Activated CD8-positive, alpha-beta T cell treated with anti-CD3 and anti-CD28 coated beads, Interleukin-2, amount 10 ng/mL, durations not matched to agents 7 days and 5 days (primary cell): Measurements from ENCODE around the gene SMAD4. TPM values are rescaled to one million over a fixed set of nuclear protein-coding genes. Genes with fewer than 3 reads are reported as not detected.
A peak's percentile ranks its signal among the peaks of the same experiment; 100 is the strongest.
"Not testable (repeated sequence)": the region's sequence is repeated elsewhere in the genome, so short reads cannot be mapped to it uniquely, and the experiment has no call there.

Experiments used
- ATAC-seq: fragments of 150-1000 bp; cut with Tn5 transposase; one replicate; pipeline ENCODE4 v1.10.0; 2021; ENCODE audit warnings: moderate library complexity
- CTCF ChIA-PET: fragments of 350-600 bp; sonication (Branson Sonifier 250); formaldehyde crosslinking; loops from one replicate; lab custom pipeline; 2021; ENCODE audit warnings: antibody characterized with exemption; lab: Charles Lee
- POLR2A ChIA-PET: fragments of 350-600 bp; sonication (Branson Sonifier 250); formaldehyde crosslinking; loops from one replicate; lab custom pipeline; 2021; ENCODE audit warnings: antibody characterized with exemption; lab: Charles Lee
- DNase-seq: peaks from one replicate; pipeline ENCODE4 v3.0.0-alpha.2; 2020
- H3K27ac Mint-ChIP-seq: one replicate; pipeline ENCODE4 v1.8.0; 2021; ENCODE audit warnings: mild to moderate bottlenecking, mixed read lengths
- H3K27me3 Mint-ChIP-seq: one replicate; pipeline ENCODE4 v1.8.0; 2021; ENCODE audit warnings: low read depth, mixed read lengths
- H3K36me3 Mint-ChIP-seq: one replicate; pipeline ENCODE4 v1.8.0; 2021; ENCODE audit warnings: low read depth, mixed read lengths
- H3K4me1 Mint-ChIP-seq: one replicate; pipeline ENCODE4 v1.8.0; 2021; ENCODE audit warnings: low read depth, mixed read lengths
- H3K4me3 Mint-ChIP-seq: one replicate; pipeline ENCODE4 v1.8.0; 2021; ENCODE audit warnings: mild to moderate bottlenecking, mixed read lengths
- H3K9me3 Mint-ChIP-seq: one replicate; pipeline ENCODE4 v1.8.0; 2022; ENCODE audit warnings: mixed read lengths; ENCODE audit not compliant: insufficient read depth
- total RNA-seq, 2 experiments: library from RNA; stranded (reverse); gene quantifications; one replicate each; pipeline ENCODE4 v1.2.3, GENCODE V29; 2021

SMAD4 gene
- total RNA-seq, 2 experiments from 2014 or later: 76.9 to 77.6 TPM

DNA sequence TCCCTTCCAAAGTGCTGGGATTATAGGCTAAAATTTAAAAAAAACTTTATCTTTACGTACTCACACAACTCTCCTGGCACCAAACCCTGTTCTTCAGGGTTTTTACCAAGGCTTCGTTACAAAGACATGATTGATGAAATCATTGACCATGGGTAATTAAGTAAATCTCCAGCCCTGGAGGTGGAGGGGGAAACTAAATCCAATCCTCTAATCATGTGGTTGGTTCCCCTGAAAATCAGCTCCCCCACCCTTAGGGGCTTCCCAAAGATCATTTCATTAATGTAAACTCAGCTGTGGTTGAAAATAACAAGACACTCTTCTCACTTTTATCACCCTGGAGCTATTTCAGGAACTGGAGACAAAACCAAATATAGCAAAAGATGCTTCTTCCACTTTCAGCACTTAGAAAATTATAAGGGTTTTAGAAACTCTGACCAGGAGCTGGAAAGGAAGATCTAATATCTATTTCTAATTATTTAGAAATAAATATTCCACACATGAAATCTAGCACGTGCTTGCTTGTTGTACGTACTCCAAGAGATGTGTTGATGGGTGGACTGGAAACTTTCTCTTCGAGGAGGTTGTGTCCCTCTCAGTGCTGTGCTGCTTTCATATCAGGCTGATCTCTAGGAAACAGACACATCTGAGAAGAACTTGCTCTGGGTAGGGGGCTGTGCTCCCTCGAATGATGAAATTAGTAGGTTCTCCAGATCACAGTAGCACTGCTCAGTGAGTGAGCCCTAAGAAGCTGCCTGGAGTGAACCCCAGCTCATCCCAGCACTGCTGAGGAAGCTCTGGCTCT lies 67.2 kb downstream of the SMAD4 start:
- Mint-ChIP-seq H3K27ac (no peak overlapping the region), H3K4me1 (no peaks in the 10 kb centered on the region), H3K4me3 (no peak overlapping the region), H3K9me3 (peaks cover 4% of the 10 kb centered on the region), H3K36me3 (no peaks in the 10 kb centered on the region), H3K27me3 (peaks cover 6% of the 10 kb centered on the region)
- ChIA-PET CTCF (no interaction called here), POLR2A (no interaction called here)
- DNase-seq (no peak), ATAC-seq (no peak)

DNA sequence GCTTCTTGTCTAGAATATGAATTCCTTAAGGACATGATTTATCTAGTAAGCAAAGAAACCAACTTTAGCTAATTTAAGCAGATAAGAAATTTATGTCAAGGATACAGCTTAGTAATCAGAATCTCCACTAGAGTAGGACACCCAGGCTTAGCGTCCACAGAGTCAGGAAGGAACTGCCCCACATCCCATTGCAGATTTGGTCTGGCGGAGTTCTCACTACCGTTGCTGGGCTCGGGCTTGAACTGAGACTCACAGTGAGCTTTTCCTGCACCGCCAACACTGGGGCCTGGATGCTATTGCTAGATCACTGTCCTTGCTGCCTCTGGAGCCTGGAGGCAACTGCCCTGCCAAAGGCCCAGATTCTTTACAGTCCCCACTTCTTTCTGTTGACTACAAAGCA lies 68.1 kb downstream of the SMAD4 start:
- ChIA-PET POLR2A (no interaction called here), CTCF (no interaction called here)
- H3K36me3 Mint-ChIP-seq: no peaks in the 10 kb centered on the region
- H3K27me3 Mint-ChIP-seq: peaks cover 6% of the 10 kb centered on the region
- DNase-seq (no peak), ATAC-seq (no peak)
- H3K9me3 Mint-ChIP-seq: peaks cover 10% of the 10 kb centered on the region
- no peak overlapping the region for H3K4me3 Mint-ChIP-seq
- no peak overlapping the region for H3K27ac Mint-ChIP-seq
- no peaks in the 10 kb centered on the region for H3K4me1 Mint-ChIP-seq

DNA sequence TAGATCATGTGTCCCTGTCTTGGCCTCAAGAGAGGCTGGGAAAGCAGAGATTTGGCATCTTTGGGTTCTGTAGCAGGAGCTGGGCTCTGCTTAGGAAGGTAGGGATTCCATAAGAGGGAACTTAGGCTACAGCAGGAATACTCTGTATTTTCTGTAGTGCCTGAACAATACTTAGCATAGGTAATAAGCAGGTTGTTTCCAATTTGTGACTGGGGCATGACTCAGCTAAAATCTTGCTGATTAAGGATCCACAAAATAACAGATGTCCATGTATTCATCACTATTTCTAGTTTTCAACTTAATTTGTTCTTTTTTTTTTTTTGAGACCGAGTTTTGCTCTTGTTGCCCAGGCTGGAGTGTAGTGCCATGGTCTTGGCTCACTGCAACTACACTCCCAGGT lies 68.5 kb downstream of the SMAD4 start:
- Mint-ChIP-seq H3K4me3 (no peak overlapping the region), H3K36me3 (no peaks in the 10 kb centered on the region), H3K9me3 (peaks cover 10% of the 10 kb centered on the region), H3K27ac (no peak overlapping the region), H3K27me3 (peaks cover 6% of the 10 kb centered on the region), H3K4me1 (no peaks in the 10 kb centered on the region)
- ChIA-PET POLR2A (no interaction called here), CTCF (no interaction called here)
- ATAC-seq (no peak), DNase-seq (no peak)

DNA sequence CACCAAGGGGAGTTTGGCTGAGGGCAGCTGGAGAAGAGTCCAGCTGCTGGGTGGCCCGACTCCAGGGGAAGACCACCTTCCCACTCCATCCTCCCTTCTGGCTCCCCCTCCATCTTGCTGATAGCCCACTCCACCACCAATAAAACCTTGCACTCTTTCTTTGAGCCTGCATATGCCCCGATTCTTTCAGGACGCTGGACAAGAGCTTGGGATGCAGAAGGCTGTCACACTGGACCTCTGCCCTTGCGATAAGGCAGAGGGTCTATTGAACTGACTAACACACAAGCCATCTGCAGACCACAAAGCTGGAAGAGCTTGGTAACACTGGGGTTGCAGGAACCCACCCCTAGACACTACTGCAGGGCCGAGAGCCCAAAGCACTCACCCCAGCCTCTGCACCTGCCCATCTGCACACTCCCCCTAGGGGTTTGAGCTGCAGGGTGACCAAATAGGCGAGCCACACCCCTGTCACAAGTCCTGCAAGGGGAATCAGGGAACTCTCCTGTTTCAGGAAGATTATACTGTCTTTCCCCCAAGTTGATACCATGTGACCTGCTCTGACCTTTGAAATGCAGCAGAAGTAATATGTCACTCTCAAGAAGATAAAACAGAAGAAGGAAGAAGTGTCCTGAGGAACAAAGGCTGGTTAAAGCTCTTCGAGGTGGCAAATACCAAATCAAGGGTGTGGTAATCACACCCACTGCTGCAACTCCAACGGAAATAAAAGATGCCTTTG lies 70.5 kb downstream of the SMAD4 start:
- peaks cover under 1% of the 10 kb centered on the region for H3K27me3 Mint-ChIP-seq
- no peak overlapping the region for H3K27ac Mint-ChIP-seq
- DNase-seq (no peak), ATAC-seq (no peak)
- H3K4me3 Mint-ChIP-seq: no peak overlapping the region
- ChIA-PET POLR2A (no interaction called here), CTCF (no interaction called here)
- no peaks in the 10 kb centered on the region for H3K36me3 Mint-ChIP-seq
- H3K9me3 Mint-ChIP-seq: peaks cover 10% of the 10 kb centered on the region
- no peaks in the 10 kb centered on the region for H3K4me1 Mint-ChIP-seq

DNA sequence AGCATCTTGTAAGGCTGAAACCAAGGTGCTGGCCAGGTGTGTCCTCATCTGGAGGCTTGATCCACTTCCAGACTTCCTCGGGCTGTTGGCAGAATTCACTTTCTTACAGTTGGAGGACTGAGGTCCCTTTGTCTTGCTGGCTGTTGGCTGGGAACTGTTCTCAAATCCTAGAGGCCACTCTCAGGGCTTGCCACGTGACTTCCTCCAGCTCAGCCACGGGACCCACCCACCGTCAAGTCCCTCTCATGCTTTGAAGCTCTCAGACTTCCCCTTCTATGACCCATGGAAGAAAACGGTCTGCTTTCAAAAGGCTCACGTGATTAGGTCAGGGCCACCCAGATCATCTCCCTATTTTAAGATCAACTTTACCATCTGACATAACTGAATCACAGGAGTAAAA lies 77.1 kb downstream of the SMAD4 start:
- ChIA-PET CTCF (interaction anchor here (1.2 to 1.6 kb wide), 2 partner anchors 278 to 287 kb away, joined by 3 to 7 read pairs; partner anchors contain the start of gene MRO), POLR2A (interaction anchor here (0.6 kb wide), 1 partner anchor 31 kb away, joined by 4 read pairs; no protein-coding TSS in a partner anchor)
- DNase-seq (no peak), ATAC-seq (no peak)
- peak overlapping the region; percentile 74 for H3K27ac Mint-ChIP-seq
- no peaks in the 10 kb centered on the region for H3K36me3 Mint-ChIP-seq
- H3K4me3 Mint-ChIP-seq: no peak overlapping the region
- peaks cover 20% of the 10 kb centered on the region for H3K4me1 Mint-ChIP-seq
- no peaks in the 10 kb centered on the region for H3K27me3 Mint-ChIP-seq
- H3K9me3 Mint-ChIP-seq: peaks cover 8% of the 10 kb centered on the region

DNA sequence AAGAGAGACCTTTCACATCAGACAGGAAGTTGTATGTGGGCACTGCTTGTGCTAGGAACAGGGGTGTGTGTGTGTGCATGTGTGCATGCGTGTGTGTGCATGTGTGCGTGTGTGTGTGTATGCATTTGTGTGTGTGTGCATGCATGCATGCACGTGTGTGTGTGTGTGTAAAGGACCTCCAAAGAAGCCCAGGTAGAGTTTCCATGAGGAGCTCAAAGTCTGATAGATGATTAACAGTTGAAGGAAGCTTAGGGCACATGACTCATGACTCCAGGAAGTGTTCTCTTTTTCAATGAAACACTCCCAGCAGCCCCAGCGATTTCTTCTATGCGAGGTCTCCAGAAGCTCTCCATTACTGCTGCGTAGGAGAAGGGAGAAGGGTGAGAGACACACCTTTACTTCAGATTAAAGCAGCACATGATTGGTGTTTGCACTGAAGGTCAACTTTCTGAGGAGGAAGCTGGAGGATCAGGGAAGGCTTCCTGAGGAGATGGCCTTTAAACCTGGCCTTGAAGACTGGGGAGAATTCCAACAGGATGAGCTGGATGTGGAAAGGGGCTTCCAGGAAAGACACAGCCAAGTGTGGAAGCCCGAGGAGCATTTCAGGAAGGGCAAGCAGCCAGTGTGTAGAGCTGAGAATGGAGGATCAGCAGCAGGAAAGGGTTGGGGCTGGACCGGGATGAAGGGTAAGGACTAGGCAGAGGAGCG lies 77.7 kb downstream of the SMAD4 start:
- DNase-seq: no peak

DNA sequence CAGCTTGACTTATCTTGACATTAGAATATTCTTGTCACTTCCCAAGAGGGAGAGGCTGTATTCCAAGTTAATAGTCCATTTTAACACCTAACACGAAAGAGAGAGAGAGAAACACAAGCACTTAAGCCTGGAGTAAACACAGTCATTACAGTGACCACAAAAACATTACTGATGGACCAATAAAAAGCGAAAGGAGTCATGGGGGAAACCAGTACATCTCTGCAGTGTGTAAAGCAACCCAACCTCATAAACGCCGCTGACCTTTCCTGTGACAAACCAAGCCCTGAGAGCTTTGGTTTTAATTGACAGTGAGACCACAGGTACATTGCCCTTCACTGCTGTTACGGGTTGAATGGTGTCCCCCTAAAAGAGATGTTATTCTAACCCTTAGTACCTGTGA lies 78.3 kb downstream of the SMAD4 start:
- Mint-ChIP-seq H3K4me1 (peaks cover 20% of the 10 kb centered on the region), H3K36me3 (no peaks in the 10 kb centered on the region), H3K4me3 (no peak overlapping the region), H3K27ac (no peak overlapping the region), H3K27me3 (no peaks in the 10 kb centered on the region), H3K9me3 (no peaks in the 10 kb centered on the region)
- ATAC-seq (no peak), DNase-seq (no peak)
- ChIA-PET CTCF (interaction anchor here (1.4 to 1.6 kb wide), 2 partner anchors 170 to 288 kb away, joined by 3 to 7 read pairs; partner anchors contain the start of gene MRO), POLR2A (interaction anchor here (0.8 kb wide), 1 partner anchor 89 kb away, joined by 3 read pairs; the partner anchor contains the start of gene MEX3C)

More for the DNA sequence above, 77.7 kb downstream of the SMAD4 start:
- CTCF ChIA-PET: interaction anchor here (1.2 to 1.6 kb wide), 3 partner anchors 171 to 287 kb away, joined by 3 to 7 read pairs (median 3); partner anchors contain the start of gene MRO
- peak overlapping the region; percentile 74 for H3K27ac Mint-ChIP-seq
- H3K4me1 Mint-ChIP-seq: peaks cover 20% of the 10 kb centered on the region
- H3K4me3 Mint-ChIP-seq: no peak overlapping the region
- H3K9me3 Mint-ChIP-seq: peaks cover 1% of the 10 kb centered on the region
- POLR2A ChIA-PET: interaction anchor here (0.6 to 0.8 kb wide), 2 partner anchors 30 to 90 kb away, joined by 3 to 4 read pairs; partner anchors contain the start of gene MEX3C
- H3K36me3 Mint-ChIP-seq: no peaks in the 10 kb centered on the region
- no peak for ATAC-seq
- H3K27me3 Mint-ChIP-seq: no peaks in the 10 kb centered on the region

DNA sequence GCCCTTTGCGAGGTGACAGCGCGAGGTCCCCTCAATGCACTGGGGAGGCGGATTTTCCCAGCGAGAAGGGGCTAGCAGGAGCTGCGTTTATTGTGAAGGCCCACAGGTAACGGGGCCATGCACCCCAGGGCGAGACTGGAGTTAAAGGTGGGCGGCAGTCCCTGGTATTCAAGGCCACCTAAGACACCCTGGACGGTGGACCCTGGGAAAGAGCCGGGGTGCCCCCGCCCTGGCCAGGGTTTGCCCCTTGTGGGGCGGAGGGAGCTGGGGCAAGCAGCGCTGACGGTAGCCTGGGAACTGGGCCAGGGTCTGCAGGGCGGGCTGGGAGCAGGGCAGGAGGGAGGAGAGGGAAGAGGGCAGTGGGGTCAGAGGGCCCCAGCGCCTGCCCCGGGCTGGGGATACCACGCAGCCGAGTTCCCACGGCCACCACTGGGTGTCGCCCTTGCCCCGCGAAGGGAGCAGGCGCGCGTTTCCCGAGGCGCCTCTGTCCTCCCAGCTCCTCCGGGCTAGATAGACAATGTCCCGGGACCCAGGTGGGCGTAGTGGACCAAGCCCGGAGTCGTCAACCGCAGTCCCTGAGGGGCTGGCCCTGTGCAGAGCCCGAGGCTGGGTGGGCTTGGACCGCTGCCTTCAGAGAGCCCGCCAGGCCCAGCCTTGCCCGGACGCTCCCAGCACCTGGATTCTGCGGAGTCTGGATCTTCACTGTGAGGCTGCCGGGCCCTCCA lies 80.2 kb downstream of the SMAD4 start:
- CTCF ChIA-PET: interaction anchor here (0.7 to 2.1 kb wide), 13 partner anchors 11 to 1180 kb away, joined by 3 to 11 read pairs (median 4); partner anchors contain the start of gene MEX3C
- Mint-ChIP-seq H3K4me1 (peaks cover 20% of the 10 kb centered on the region), H3K36me3 (no peaks in the 10 kb centered on the region), H3K27ac (no peak overlapping the region), H3K4me3 (no peak overlapping the region), H3K27me3 (no peaks in the 10 kb centered on the region), H3K9me3 (no peaks in the 10 kb centered on the region)
- ATAC-seq (peak; percentile 93), DNase-seq (peak; percentile 69)
- POLR2A ChIA-PET: interaction anchor here (1.0 kb wide), 1 partner anchor 142 kb away, joined by 6 read pairs; no protein-coding TSS in a partner anchor

DNA sequence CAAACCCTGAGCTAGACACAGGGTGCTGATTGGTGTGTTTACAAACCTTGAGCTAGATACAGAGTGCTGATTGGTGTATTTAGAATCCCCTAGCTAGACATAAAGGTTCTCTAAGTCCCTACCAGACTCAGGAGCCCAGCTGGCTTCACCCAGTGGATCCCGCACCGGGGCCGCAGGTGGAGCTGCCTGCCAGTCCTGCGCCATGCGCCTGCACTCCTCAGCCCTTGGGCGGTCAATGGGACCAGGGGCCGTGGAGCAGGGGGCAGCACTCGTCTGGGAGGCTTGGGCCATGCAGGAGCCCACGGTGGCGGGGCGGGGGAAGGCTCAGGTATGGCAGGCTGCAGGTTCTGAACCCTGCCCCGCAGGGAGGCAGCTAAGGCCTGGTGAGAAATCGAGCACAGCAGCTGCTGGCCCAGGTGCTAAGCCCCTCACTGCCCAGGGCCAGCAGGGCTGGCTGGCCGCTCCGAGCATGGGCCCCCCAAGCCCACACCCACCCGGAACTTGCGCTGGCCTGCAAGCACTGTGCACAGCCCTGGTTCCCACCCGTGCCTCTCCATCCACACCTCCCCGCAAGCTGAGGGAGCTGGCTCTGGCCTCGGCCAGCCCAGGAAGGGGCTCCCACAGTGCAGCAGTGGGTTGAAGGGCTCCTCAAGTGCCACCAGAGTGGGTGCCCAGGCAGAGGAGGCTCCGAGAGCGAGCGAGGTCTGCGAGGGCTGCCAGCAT lies 81.8 kb downstream of the SMAD4 start:
- H3K9me3 Mint-ChIP-seq, H3K4me3 Mint-ChIP-seq, H3K27me3 Mint-ChIP-seq, ATAC-seq, H3K27ac Mint-ChIP-seq, H3K36me3 Mint-ChIP-seq, DNase-seq, POLR2A ChIA-PET: not testable (repeated sequence)
- H3K4me1 Mint-ChIP-seq: peaks cover 16% of the 10 kb centered on the region
- CTCF ChIA-PET: interaction anchor here (1.0 to 2.1 kb wide), 4 partner anchors 9 to 85 kb away, joined by 4 to 11 read pairs (median 6); partner anchors contain the start of gene MEX3C

DNA sequence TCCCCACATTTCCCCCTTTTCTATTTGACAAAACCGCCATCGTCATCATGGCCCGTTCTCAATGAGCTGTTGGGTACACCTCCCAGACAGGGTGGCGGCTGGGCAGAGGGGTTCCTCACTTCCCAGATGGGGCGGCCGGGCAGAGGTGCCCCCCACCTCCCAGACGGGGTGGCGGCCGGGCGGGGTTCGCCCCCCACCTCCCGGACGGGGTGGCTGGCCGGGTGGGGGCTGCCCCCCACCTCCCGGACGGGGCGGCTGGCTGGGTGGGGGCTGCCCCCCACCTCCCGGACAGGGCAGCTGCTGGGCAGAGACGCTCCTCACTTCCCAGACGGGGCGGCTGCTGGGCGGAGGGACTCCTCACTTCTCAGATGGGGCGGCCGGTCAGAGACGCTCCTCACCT lies 87.0 kb downstream of the SMAD4 start:
- CTCF ChIA-PET, ATAC-seq, H3K27ac Mint-ChIP-seq, H3K36me3 Mint-ChIP-seq, H3K4me3 Mint-ChIP-seq, POLR2A ChIA-PET, DNase-seq, H3K4me1 Mint-ChIP-seq, H3K9me3 Mint-ChIP-seq, H3K27me3 Mint-ChIP-seq: not testable (repeated sequence)
